WTC11 (cell line): Measurements from ENCODE around the gene TMEM121B. TPM values are rescaled to one million over a fixed set of nuclear protein-coding genes. Genes with fewer than 3 reads are reported as not detected.

Experiments
- ATAC-seq: fragments of 200-7000 bp; cut with Tn5 transposase; 2 replicates; pipeline ENCODE4 v1.10.0; 2021; ENCODE audit warnings: mild to moderate bottlenecking, moderate library complexity
- CTCF ChIA-PET: fragments of 300-600 bp; sonication (Branson Sonifier 250); formaldehyde crosslinking; loops from one replicate; lab custom pipeline; 2021; ENCODE audit warnings: antibody characterized with exemption; lab: Charles Lee
- POLR2A ChIA-PET: fragments of 350-600 bp; sonication (Branson Sonifier 250); formaldehyde crosslinking; loops from one replicate; lab custom pipeline; 2021; ENCODE audit warnings: antibody characterized with exemption; lab: Charles Lee
- DNase-seq: peaks from one replicate; pipeline ENCODE4 v3.0.0; 2021; ENCODE audit warnings: low spot score
- H3K27ac Mint-ChIP-seq: 2 replicates; pipeline ENCODE4 v1.8.0; 2021; ENCODE audit warnings: mixed read lengths
- H3K27me3 Mint-ChIP-seq: 2 replicates; pipeline ENCODE4 v1.8.0; 2021; ENCODE audit warnings: low read depth, mild to moderate bottlenecking, moderate library complexity, mixed read lengths
- H3K36me3 Mint-ChIP-seq: 2 replicates; pipeline ENCODE4 v1.8.0; 2021; ENCODE audit warnings: mixed read lengths
- H3K4me1 Mint-ChIP-seq: 2 replicates; pipeline ENCODE4 v1.8.0; 2022; ENCODE audit warnings: mixed read lengths
- H3K4me3 Mint-ChIP-seq: 2 replicates; pipeline ENCODE4 v1.8.0; 2021; ENCODE audit warnings: mild to moderate bottlenecking, moderate library complexity, mixed read lengths
- H3K9me3 Mint-ChIP-seq: 2 replicates; pipeline ENCODE4 v1.8.0; 2021; ENCODE audit warnings: mixed read lengths
- CBFB ChIP-seq: sonication (generic); formaldehyde crosslinking; IDR thresholded peaks from 2 replicates; pipeline ENCODE4 v1.8.1; 2022; ENCODE audit warnings: mild to moderate bottlenecking, low read depth, missing genetic modification reagents
- CREM ChIP-seq: sonication (generic); formaldehyde crosslinking; IDR thresholded peaks from 2 replicates; pipeline ENCODE4 v1.8.1; 2022; ENCODE audit warnings: mild to moderate bottlenecking, missing genetic modification reagents, moderate library complexity
- ETV6 ChIP-seq: sonication (generic); formaldehyde crosslinking; IDR thresholded peaks from 2 replicates; pipeline ENCODE4 v1.8.1; 2022; ENCODE audit warnings: mild to moderate bottlenecking, missing genetic modification reagents
- GRHL2 ChIP-seq: fragments of 250-450 bp; sonication (Bioruptor Pico); IDR thresholded peaks from 2 replicates; pipeline ENCODE4 v1.8.0; 2022; ENCODE audit warnings: mild to moderate bottlenecking, moderate library complexity; ENCODE audit not compliant: insufficient replicate concordance, severe bottlenecking
- IRF2 ChIP-seq: sonication (generic); formaldehyde crosslinking; IDR thresholded peaks from 2 replicates; pipeline ENCODE4 v1.8.0; 2022; ENCODE audit warnings: low read depth, missing genetic modification reagents, borderline replicate concordance
- KAT7 ChIP-seq: sonication (generic); formaldehyde crosslinking; IDR thresholded peaks from 2 replicates; pipeline ENCODE4 v1.8.1; 2023; ENCODE audit warnings: missing genetic modification reagents, mild to moderate bottlenecking, borderline replicate concordance
- NFYB ChIP-seq: sonication (generic); formaldehyde crosslinking; conservative IDR thresholded peaks from 2 replicates; pipeline ENCODE4 v1.8.0; 2022; ENCODE audit warnings: low read depth, missing genetic modification reagents
- NR1H2 ChIP-seq: sonication (generic); formaldehyde crosslinking; IDR thresholded peaks from 2 replicates; pipeline ENCODE4 v1.9.0; 2021; ENCODE audit warnings: mild to moderate bottlenecking, moderate library complexity, missing genetic modification reagents
- PRRX2 ChIP-seq: fragments of 250-450 bp; sonication (Bioruptor Pico); IDR thresholded peaks from 2 replicates; pipeline ENCODE4 v1.8.0; 2021; ENCODE audit warnings: mild to moderate bottlenecking
- SOX15 ChIP-seq: fragments of 250-450 bp; sonication (Bioruptor Pico); IDR thresholded peaks from 2 replicates; pipeline ENCODE4 v1.9.0; 2021; ENCODE audit warnings: mild to moderate bottlenecking
- SP1 ChIP-seq: sonication (generic); formaldehyde crosslinking; conservative IDR thresholded peaks from 2 replicates; pipeline ENCODE4 v1.8.1; 2022; ENCODE audit warnings: missing genetic modification reagents
- ZNF396 ChIP-seq: fragments of 250-450 bp; sonication (Bioruptor Pico); IDR thresholded peaks from 2 replicates; pipeline ENCODE4 v1.8.0; 2021; ENCODE audit warnings: mild to moderate bottlenecking, moderate library complexity, borderline replicate concordance
- ZNF423 ChIP-seq: fragments of 250-450 bp; sonication (Bioruptor Pico); IDR thresholded peaks from 2 replicates; pipeline ENCODE4 v2.1.2; 2022; ENCODE audit warnings: mild to moderate bottlenecking, moderate library complexity
- ZNF671 ChIP-seq: fragments of 250-450 bp; sonication (Bioruptor Pico); IDR thresholded peaks from 2 replicates; pipeline ENCODE4 v1.8.0; 2021; ENCODE audit warnings: mild to moderate bottlenecking
- total RNA-seq: library from RNA; stranded (reverse); gene quantifications from 3 replicates; pipeline ENCODE4 v1.2.3, GENCODE V29; 2021
- TF ChIP-seq, protein P1 (sequence below): sonication (generic); formaldehyde crosslinking; IDR thresholded peaks from 2 replicates; pipeline ENCODE4 v1.8.0; 2022; ENCODE audit warnings: mild to moderate bottlenecking, missing genetic modification reagents
- TF ChIP-seq, protein P2 (sequence below): sonication (generic); formaldehyde crosslinking; IDR thresholded peaks from 2 replicates; pipeline ENCODE4 v1.8.1; 2022; ENCODE audit warnings: mild to moderate bottlenecking, missing genetic modification reagents, moderate library complexity, borderline replicate concordance
- TF ChIP-seq, protein P3 (sequence below): fragments of 250-450 bp; sonication (Bioruptor Pico); IDR thresholded peaks from 2 replicates; pipeline ENCODE4 v1.9.0; 2021; ENCODE audit warnings: mild to moderate bottlenecking
- TF ChIP-seq, protein P4 (sequence below): sonication (generic); formaldehyde crosslinking; IDR thresholded peaks from 2 replicates; pipeline ENCODE4 v1.8.1; 2023; ENCODE audit warnings: mild to moderate bottlenecking, missing genetic modification reagents
- TF ChIP-seq, protein P5 (sequence below): sonication (generic); formaldehyde crosslinking; IDR thresholded peaks from 2 replicates; pipeline ENCODE4 v1.8.1; 2023; ENCODE audit warnings: mild to moderate bottlenecking, missing genetic modification reagents, moderate library complexity
- TF ChIP-seq, protein P6 (sequence below): sonication (generic); formaldehyde crosslinking; IDR thresholded peaks from 2 replicates; pipeline ENCODE4 v1.8.0; 2023; ENCODE audit warnings: missing genetic modification reagents, mild to moderate bottlenecking, borderline replicate concordance
- TF ChIP-seq, protein P7 (sequence below): sonication (generic); formaldehyde crosslinking; IDR thresholded peaks from 2 replicates; pipeline ENCODE4 v1.8.0; 2022; ENCODE audit warnings: mild to moderate bottlenecking, missing genetic modification reagents

The TMEM121B gene
- total RNA-seq, 1 experiment from 2014 or later, result 7.5 TPM

DNA sequence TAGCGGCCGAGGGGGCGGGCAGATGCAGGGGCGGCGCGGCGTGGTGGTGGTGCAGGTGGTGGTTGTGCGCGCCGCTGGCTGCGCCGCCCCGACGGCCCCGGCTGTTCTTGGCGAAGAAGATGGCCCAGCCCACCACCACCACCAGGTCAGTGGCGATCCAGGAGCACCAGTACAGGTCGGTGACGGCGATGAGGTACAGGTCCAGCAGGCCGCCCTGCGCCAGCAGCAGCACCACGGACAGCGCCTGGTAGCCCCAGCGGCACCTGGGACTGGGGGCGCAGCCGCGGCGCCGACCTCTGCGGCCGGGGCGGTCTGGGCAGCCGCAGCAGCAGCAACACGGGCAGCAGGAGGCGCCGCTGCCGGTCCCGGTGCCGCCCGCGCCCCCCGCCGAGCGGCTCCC lies 879 bp downstream of the TMEM121B start (continued):
- TF ChIP-seq, protein P1, sequence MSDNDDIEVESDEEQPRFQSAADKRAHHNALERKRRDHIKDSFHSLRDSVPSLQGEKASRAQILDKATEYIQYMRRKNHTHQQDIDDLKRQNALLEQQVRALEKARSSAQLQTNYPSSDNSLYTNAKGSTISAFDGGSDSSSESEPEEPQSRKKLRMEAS (CRISPR knock-in tag), result no peak
- TF ChIP-seq, protein P2, sequence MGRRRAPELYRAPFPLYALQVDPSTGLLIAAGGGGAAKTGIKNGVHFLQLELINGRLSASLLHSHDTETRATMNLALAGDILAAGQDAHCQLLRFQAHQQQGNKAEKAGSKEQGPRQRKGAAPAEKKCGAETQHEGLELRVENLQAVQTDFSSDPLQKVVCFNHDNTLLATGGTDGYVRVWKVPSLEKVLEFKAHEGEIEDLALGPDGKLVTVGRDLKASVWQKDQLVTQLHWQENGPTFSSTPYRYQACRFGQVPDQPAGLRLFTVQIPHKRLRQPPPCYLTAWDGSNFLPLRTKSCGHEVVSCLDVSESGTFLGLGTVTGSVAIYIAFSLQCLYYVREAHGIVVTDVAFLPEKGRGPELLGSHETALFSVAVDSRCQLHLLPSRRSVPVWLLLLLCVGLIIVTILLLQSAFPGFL (CRISPR knock-in tag), result no peak; the same call in 1 of the 2 replicates
- TF ChIP-seq CREM (CRISPR knock-in tag) (peak; percentile 51; the same call in 1 of the 2 replicates), ETV6 (CRISPR knock-in tag) (peak; percentile 73; the same call in 1 of the 2 replicates), GRHL2 (CRISPR knock-in tag) (no peak), SP1 (CRISPR knock-in tag) (no peak), ZNF671 (no peak), IRF2 (CRISPR knock-in tag) (no peak; the same call in 1 of the 2 replicates)

DNA sequence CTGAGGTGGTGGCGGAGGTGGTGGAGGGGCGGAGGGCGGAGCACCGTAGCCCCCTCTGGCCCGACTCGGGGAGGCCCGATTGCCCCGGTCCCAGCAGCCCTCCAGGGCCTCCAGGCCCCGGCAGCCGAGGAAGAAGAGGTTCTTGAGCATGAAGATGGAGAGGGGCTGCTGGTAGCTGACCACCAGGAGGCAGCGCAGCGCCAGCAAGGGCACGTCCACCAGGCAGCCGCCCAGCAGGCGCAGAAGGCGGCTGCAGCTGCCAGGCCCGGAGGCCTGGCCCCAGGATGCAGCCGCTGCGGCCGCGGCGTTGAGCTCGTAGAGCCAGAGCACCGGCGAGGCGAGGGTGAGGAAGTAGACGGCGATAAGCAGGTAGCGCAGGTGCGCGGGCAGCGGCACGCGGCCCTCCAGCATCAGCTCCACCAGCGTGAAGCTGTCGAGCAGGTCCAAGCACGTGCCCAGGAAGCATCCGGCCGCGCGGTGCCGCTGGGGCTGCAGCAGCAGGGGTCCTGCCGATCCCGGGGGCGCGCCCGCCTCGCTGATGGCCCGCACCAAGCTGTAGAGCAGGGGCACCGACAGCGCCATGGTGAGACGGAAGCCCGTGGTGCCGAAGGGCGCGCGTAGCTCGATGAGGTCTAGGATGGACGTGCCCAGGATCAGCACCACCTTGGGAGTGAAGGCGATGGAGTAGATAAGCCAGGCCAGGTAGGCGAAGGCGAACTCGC lies 1.5 kb downstream of the TMEM121B start:
- H3K4me1 Mint-ChIP-seq, result peaks cover 25% of the 10 kb centered on the region
- ChIA-PET CTCF (interaction anchor here (0.7 to 1.4 kb wide), 44 partner anchors 9 to 665 kb away, joined by 3 to 29 read pairs (median 4); partner anchors contain the start of gene HDHD5), POLR2A (interaction anchor here (0.5 kb wide), 1 partner anchor 41 kb away, joined by 3 read pairs; no protein-coding TSS in a partner anchor)
- H3K4me3 Mint-ChIP-seq, result peak overlapping the region; percentile 61
- H3K27me3 Mint-ChIP-seq, result peaks cover 3% of the 10 kb centered on the region; the same call in 1 of the 2 replicates
- no peak overlapping the region for H3K27ac Mint-ChIP-seq
- H3K36me3 Mint-ChIP-seq, result no peaks in the 10 kb centered on the region
- H3K9me3 Mint-ChIP-seq, result no peaks in the 10 kb centered on the region
- ATAC-seq (peak; percentile 8), DNase-seq (peak; percentile 83)
- TF ChIP-seq, protein P3, sequence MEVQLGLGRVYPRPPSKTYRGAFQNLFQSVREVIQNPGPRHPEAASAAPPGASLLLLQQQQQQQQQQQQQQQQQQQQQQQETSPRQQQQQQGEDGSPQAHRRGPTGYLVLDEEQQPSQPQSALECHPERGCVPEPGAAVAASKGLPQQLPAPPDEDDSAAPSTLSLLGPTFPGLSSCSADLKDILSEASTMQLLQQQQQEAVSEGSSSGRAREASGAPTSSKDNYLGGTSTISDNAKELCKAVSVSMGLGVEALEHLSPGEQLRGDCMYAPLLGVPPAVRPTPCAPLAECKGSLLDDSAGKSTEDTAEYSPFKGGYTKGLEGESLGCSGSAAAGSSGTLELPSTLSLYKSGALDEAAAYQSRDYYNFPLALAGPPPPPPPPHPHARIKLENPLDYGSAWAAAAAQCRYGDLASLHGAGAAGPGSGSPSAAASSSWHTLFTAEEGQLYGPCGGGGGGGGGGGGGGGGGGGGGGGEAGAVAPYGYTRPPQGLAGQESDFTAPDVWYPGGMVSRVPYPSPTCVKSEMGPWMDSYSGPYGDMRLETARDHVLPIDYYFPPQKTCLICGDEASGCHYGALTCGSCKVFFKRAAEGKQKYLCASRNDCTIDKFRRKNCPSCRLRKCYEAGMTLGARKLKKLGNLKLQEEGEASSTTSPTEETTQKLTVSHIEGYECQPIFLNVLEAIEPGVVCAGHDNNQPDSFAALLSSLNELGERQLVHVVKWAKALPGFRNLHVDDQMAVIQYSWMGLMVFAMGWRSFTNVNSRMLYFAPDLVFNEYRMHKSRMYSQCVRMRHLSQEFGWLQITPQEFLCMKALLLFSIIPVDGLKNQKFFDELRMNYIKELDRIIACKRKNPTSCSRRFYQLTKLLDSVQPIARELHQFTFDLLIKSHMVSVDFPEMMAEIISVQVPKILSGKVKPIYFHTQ (CRISPR knock-in tag), result no peak
- TF ChIP-seq PRRX2 (CRISPR knock-in tag) (no peak), ZNF423 (CRISPR knock-in tag) (no peak), GRHL2 (CRISPR knock-in tag) (no peak), CBFB (no peak), KAT7 (0 out of 2 replicates have a peak, but pooled peaks have one; percentile 12), NFYB (CRISPR knock-in tag) (no peak; the same call in 1 of the 2 replicates), NR1H2 (no peak), SOX15 (CRISPR knock-in tag) (no peak), ZNF396 (no peak)
- TF ChIP-seq, protein P4, sequence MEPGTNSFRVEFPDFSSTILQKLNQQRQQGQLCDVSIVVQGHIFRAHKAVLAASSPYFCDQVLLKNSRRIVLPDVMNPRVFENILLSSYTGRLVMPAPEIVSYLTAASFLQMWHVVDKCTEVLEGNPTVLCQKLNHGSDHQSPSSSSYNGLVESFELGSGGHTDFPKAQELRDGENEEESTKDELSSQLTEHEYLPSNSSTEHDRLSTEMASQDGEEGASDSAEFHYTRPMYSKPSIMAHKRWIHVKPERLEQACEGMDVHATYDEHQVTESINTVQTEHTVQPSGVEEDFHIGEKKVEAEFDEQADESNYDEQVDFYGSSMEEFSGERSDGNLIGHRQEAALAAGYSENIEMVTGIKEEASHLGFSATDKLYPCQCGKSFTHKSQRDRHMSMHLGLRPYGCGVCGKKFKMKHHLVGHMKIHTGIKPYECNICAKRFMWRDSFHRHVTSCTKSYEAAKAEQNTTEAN (CRISPR knock-in tag), result 0 out of 2 replicates have a peak, but pooled peaks have one; percentile 70
- TF ChIP-seq, protein P5, sequence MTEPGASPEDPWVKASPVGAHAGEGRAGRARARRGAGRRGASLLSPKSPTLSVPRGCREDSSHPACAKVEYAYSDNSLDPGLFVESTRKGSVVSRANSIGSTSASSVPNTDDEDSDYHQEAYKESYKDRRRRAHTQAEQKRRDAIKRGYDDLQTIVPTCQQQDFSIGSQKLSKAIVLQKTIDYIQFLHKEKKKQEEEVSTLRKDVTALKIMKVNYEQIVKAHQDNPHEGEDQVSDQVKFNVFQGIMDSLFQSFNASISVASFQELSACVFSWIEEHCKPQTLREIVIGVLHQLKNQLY (CRISPR knock-in tag), result no peak
- TF ChIP-seq, protein P6, sequence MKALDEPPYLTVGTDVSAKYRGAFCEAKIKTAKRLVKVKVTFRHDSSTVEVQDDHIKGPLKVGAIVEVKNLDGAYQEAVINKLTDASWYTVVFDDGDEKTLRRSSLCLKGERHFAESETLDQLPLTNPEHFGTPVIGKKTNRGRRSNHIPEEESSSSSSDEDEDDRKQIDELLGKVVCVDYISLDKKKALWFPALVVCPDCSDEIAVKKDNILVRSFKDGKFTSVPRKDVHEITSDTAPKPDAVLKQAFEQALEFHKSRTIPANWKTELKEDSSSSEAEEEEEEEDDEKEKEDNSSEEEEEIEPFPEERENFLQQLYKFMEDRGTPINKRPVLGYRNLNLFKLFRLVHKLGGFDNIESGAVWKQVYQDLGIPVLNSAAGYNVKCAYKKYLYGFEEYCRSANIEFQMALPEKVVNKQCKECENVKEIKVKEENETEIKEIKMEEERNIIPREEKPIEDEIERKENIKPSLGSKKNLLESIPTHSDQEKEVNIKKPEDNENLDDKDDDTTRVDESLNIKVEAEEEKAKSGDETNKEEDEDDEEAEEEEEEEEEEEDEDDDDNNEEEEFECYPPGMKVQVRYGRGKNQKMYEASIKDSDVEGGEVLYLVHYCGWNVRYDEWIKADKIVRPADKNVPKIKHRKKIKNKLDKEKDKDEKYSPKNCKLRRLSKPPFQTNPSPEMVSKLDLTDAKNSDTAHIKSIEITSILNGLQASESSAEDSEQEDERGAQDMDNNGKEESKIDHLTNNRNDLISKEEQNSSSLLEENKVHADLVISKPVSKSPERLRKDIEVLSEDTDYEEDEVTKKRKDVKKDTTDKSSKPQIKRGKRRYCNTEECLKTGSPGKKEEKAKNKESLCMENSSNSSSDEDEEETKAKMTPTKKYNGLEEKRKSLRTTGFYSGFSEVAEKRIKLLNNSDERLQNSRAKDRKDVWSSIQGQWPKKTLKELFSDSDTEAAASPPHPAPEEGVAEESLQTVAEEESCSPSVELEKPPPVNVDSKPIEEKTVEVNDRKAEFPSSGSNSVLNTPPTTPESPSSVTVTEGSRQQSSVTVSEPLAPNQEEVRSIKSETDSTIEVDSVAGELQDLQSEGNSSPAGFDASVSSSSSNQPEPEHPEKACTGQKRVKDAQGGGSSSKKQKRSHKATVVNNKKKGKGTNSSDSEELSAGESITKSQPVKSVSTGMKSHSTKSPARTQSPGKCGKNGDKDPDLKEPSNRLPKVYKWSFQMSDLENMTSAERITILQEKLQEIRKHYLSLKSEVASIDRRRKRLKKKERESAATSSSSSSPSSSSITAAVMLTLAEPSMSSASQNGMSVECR (CRISPR knock-in tag), result peak; percentile 92; the same call in 1 of the 2 replicates
- TF ChIP-seq, protein P7, sequence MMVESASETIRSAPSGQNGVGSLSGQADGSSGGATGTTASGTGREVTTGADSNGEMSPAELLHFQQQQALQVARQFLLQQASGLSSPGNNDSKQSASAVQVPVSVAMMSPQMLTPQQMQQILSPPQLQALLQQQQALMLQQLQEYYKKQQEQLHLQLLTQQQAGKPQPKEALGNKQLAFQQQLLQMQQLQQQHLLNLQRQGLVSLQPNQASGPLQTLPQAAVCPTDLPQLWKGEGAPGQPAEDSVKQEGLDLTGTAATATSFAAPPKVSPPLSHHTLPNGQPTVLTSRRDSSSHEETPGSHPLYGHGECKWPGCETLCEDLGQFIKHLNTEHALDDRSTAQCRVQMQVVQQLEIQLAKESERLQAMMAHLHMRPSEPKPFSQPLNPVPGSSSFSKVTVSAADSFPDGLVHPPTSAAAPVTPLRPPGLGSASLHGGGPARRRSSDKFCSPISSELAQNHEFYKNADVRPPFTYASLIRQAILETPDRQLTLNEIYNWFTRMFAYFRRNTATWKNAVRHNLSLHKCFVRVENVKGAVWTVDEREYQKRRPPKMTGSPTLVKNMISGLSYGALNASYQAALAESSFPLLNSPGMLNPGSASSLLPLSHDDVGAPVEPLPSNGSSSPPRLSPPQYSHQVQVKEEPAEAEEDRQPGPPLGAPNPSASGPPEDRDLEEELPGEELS (CRISPR knock-in tag), result peak; percentile 96
